Heart left ventricle (tissue), 16 donors: Measurements from ENCODE around the gene ZNF521. TPM values are rescaled to one million over a fixed set of nuclear protein-coding genes. Genes with fewer than 3 reads are reported as not detected.
A peak's percentile ranks its signal among the peaks of the same experiment; 100 is the strongest.

Experiments
- ATAC-seq, 4 donors: fragments of 200-7000 bp; cut with Tn5 transposase; one replicate each; pipeline ENCODE4 v1.9.1; 2020 to 2022; ENCODE audit warnings: moderate library complexity in 4 of 4, mild to moderate bottlenecking in 3 of 4, moderate number of reproducible peaks in 1 of 4
- DNase-seq, 5 donors: peaks; one replicate each; pipeline ENCODE4 v3.0.0-alpha.2; 2020
- H3K27ac ChIP-seq, 12 donors: fragments of 200-600 bp; sonication (generic) in 4 of 12; one replicate each; pipeline versions ENCODE4 v1.5.0 to v1.8.0; 2016 to 2022; ENCODE audit warnings: mild to moderate bottlenecking in 2 of 12
- H3K27me3 ChIP-seq, 9 donors: fragments of 200-600 bp; sonication (generic) in 2 of 9; one replicate each; pipeline versions ENCODE4 v1.5.1 to v1.8.0; 2016 to 2022; ENCODE audit warnings: mild to moderate bottlenecking in 3 of 9
- H3K36me3 ChIP-seq, 9 donors: fragments of 200-600 bp; sonication (generic) in 2 of 9; one replicate each; pipeline versions ENCODE4 v1.5.0 to v1.8.0; 2018 to 2022; ENCODE audit warnings: mild to moderate bottlenecking in 2 of 9
- H3K4me1 ChIP-seq, 12 donors: fragments of 200-600 bp; sonication (generic) in 4 of 12; one replicate each; pipeline versions ENCODE4 v1.5.0 to v1.8.0; 2016 to 2022; ENCODE audit warnings: mild to moderate bottlenecking in 3 of 12
- H3K4me3 ChIP-seq, 12 donors: fragments of 200-600 bp; sonication (generic) in 4 of 12; one replicate each; pipeline versions ENCODE4 v1.5.0 to v1.8.0; 2017 to 2022; ENCODE audit warnings: mild to moderate bottlenecking in 9 of 12, moderate library complexity in 4 of 12
- H3K9me3 ChIP-seq, 12 donors: fragments of 200-600 bp; sonication (generic) in 4 of 12; one replicate each; pipeline versions ENCODE4 v1.5.0 to v1.8.0; 2016 to 2022; ENCODE audit warnings: mild to moderate bottlenecking in 1 of 12
- CTCF ChIP-seq, 12 donors: fragments of 200-600 bp; sonication (generic) in 4 of 12; IDR thresholded peaks; one replicate each; pipeline versions ENCODE4 v1.5.0 to v1.8.0; 2018 to 2022; ENCODE audit warnings: antibody characterized with exemption in 12 of 12, mild to moderate bottlenecking in 5 of 12
- POLR2A ChIP-seq, 2 donors: fragments of 450-650 bp; IDR thresholded peaks; one replicate each; pipeline ENCODE4 v1.6.1; 2017; ENCODE audit warnings: antibody characterized with exemption in 2 of 2, mild to moderate bottlenecking in 2 of 2, moderate library complexity in 2 of 2
- WGBS, 4 donors: extraction: QIAGEN DNeasy Blood & Tissue Kit in 2 of 4; methylation state at CpG; one replicate each; pipeline versions ENCODE4 v1.1.5 to v1.1.7; 2013 to 2018; 5-methylcytosine and 5-hydroxymethylcytosine counted together
- intact Hi-C, 10 donors: fragments of 100-400 bp; cut with DNase I; formaldehyde crosslinking; loops; one replicate each; pipeline versions ENCODE4 v1.11.1 to v1.14.2; 2022
- polyA plus RNA-seq, 2 donors: library from polyadenylated mRNA; stranded (reverse); fragments of 200-250 nt; gene quantifications; one replicate each; pipeline ENCODE4 v1.2.3, GENCODE V29; 2013
- total RNA-seq, 9 donors: library from RNA; depleted of rRNA in 2 of 9; stranded (reverse); fragments of >200 nt in 2 of 9; fragmentation: NEBNext Ultra II Directional in 3 of 9; extraction: Animal tissue kit (Norgen Biotek cat#: 25700) in 3 of 9; gene quantifications; one replicate each; pipeline versions ENCODE4 v1.1.0 to v1.2.4, GENCODE V29; 2016 to 2023
- donor health status: ischemic (EF 13 %, LVEDD 7.1; RV severe dilation, severe dysfunction).
- donor health status: healthy with polysubstance abuse.
- donor health status: DM: no; HTN: yes; CAD: no.
- donor health status: DM: no; HTN: no; CAD: no.
- donor health status: ischemic (EF 25% LVEDD 6.9; RV normal size, moderate dysfunction).
- donor health status: ischemic (EF 25% LVEDD 5.7; RV mildly dilated, moderate dysfunction).
- donor health status: healthy.
- donor health status: DM: yes; HTN: yes; CAD: no.
- donor health status: ischemic (EF 35%, LVEDD 5.7; RV mildly dilated, moderate dysfunction).
- donor health status: nonischemic (EF 11% LVEDD 7.7; RV severe dilation, severe dysfunction).
- donor health status: DM: yes; HTN: yes; CAD: no.
- donor health status: PGD.
- donor health status: ischemic (EF 29% LVEDD 5.4; RV normal size, mild dysfunction).
- donor health status: nonischemic (EF 23%, LVEDD 6.1; RV moderate dilation, normal function).

The ZNF521 gene
- total and polyA plus RNA-seq, 11 donors = 1.5 to 24.4 (median 14.9) TPM

- Histone ChIP-seq H3K27ac (peak overlapping the region in 3 of 12 donors; percentile 16 to 50 (median 37)), H3K4me1 (peaks cover 0 to 84% (median 37%) of the 10 kb centered on the region in 12 donors)
Measured at GRCh38 chr18:25235401-25236042, 116.4 kb downstream of the ZNF521 start.

DNA sequence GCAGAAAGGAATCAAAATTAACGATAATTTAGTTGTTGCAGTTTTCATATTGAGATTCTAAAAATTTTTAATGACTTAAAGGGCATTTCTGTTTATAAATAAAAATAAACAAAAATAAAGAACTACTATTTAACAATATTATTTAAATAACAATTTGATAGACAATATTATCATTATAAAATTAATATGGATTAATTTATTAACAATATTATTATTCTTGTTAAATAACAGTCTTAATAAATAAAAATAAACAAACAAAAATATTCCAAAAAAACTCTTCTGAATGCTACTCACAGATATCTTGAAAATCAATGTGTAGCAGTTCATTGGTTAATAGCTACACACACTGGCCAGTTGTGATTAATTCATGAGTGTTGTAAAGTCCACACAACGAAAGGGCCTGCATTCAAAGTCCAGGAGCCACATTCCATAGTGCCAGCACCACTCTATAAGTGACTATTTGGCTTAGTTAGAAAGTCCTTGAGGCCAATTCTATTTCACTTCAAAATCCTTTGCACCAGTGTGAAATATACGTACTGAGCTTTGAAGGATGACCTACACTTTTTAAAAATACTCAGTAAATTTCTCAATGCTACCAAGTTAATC, 117.1 kb downstream of the ZNF521 start:
- Histone ChIP-seq H3K27ac (peak overlapping the region in 5 of 12 donors; percentile 15 to 81 (median 65)), H3K27me3 (no peaks in the 10 kb centered on the region), H3K36me3 (no peaks in the 10 kb centered on the region), H3K4me3 (peak overlapping the region in 2 of 12 donors; percentile 44 to 51), H3K9me3 (no peaks in the 10 kb centered on the region), H3K4me1 (peaks cover 2 to 88% (median 41%) of the 10 kb centered on the region in 12 donors)
- no peak for TF ChIP-seq CTCF (IDR thresholded peaks at IDR 0.05)
- TF ChIP-seq POLR2A (IDR thresholded peaks at IDR 0.05) = no peak
- DNase-seq (no peak), ATAC-seq (no peak)
- intact Hi-C loops = loop anchor here in 9 of 10 donors (5.0 to 10.0 kb wide), 8 partner anchors 47 to 360 kb away; partner anchors contain the start of gene ZNF521 (in 3 of the 9)
- WGBS, 4 donors = 64 to 79% (median 74%) methylated on average over 3 of the region's 3 CpGs

More at GRCh38 chr18:25235401-25236042, 116.4 kb downstream of the ZNF521 start:
- TF ChIP-seq CTCF (IDR thresholded peaks at IDR 0.05) (peak in 2 of 12 donors; percentile 17 to 19), POLR2A (IDR thresholded peaks at IDR 0.05) (no peak)
- no peak for ATAC-seq
- peak overlapping the region in 1 of 12 donors; percentile 51 for H3K4me3 ChIP-seq
- no peaks in the 10 kb centered on the region for H3K36me3 ChIP-seq
- intact Hi-C loops = loop anchor here in 8 of 10 donors (5.0 to 10.0 kb wide), 6 partner anchors 47 to 361 kb away; no protein-coding TSS in a partner anchor
- no peaks in the 10 kb centered on the region for H3K27me3 ChIP-seq
- DNase-seq = no peak
- 68 to 92% (median 75%) methylated on average over 9 of the region's 9 CpGs for WGBS, 4 donors
- H3K9me3 ChIP-seq = no peaks in the 10 kb centered on the region

GRCh38 chr18:25234322-25234639, 117.7 kb downstream of the ZNF521 start:
- peak overlapping the region; percentile 14 to 81 (median 56) for H3K27ac ChIP-seq
- TF ChIP-seq CTCF (IDR thresholded peaks at IDR 0.05) = no peak
- no peak for TF ChIP-seq POLR2A (IDR thresholded peaks at IDR 0.05)
- intact Hi-C loops = loop anchor here in 7 of 10 donors (5.0 to 10.0 kb wide), 7 partner anchors 51 to 359 kb away; partner anchors contain the start of gene ZNF521 (in 3 of the 7)
- WGBS, 4 donors = 83 to 91% (median 89%) methylated on average over 1 of the region's 1 CpG
- no peaks in the 10 kb centered on the region for H3K27me3 ChIP-seq
- no peaks in the 10 kb centered on the region for H3K36me3 ChIP-seq
- ATAC-seq (no peak), DNase-seq (no peak)
- peaks cover 6 to 88% (median 42%) of the 10 kb centered on the region in 12 donors for H3K4me1 ChIP-seq
- no peaks in the 10 kb centered on the region for H3K9me3 ChIP-seq
- peak overlapping the region in 9 of 12 donors; percentile 14 to 51 (median 27) for H3K4me3 ChIP-seq
